Ramos (cell line): ENCODE results near the gene NFE2L3.
"Not testable (repeated sequence)": the region's sequence is repeated elsewhere in the genome, so short reads cannot be mapped to it uniquely, and the experiment has no call there.

Source experiments
- in situ Hi-C: fragments of 300-500 bp; cut with MboI; formaldehyde crosslinking; loops from one replicate; pipeline ENCODE4 v1.14.3; 2022; ENCODE audit warnings: low sequenced_read_pairs; ENCODE audit not compliant: unreplicated experiment

The NFE2L3 gene, protein sequence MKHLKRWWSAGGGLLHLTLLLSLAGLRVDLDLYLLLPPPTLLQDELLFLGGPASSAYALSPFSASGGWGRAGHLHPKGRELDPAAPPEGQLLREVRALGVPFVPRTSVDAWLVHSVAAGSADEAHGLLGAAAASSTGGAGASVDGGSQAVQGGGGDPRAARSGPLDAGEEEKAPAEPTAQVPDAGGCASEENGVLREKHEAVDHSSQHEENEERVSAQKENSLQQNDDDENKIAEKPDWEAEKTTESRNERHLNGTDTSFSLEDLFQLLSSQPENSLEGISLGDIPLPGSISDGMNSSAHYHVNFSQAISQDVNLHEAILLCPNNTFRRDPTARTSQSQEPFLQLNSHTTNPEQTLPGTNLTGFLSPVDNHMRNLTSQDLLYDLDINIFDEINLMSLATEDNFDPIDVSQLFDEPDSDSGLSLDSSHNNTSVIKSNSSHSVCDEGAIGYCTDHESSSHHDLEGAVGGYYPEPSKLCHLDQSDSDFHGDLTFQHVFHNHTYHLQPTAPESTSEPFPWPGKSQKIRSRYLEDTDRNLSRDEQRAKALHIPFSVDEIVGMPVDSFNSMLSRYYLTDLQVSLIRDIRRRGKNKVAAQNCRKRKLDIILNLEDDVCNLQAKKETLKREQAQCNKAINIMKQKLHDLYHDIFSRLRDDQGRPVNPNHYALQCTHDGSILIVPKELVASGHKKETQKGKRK

DNA sequence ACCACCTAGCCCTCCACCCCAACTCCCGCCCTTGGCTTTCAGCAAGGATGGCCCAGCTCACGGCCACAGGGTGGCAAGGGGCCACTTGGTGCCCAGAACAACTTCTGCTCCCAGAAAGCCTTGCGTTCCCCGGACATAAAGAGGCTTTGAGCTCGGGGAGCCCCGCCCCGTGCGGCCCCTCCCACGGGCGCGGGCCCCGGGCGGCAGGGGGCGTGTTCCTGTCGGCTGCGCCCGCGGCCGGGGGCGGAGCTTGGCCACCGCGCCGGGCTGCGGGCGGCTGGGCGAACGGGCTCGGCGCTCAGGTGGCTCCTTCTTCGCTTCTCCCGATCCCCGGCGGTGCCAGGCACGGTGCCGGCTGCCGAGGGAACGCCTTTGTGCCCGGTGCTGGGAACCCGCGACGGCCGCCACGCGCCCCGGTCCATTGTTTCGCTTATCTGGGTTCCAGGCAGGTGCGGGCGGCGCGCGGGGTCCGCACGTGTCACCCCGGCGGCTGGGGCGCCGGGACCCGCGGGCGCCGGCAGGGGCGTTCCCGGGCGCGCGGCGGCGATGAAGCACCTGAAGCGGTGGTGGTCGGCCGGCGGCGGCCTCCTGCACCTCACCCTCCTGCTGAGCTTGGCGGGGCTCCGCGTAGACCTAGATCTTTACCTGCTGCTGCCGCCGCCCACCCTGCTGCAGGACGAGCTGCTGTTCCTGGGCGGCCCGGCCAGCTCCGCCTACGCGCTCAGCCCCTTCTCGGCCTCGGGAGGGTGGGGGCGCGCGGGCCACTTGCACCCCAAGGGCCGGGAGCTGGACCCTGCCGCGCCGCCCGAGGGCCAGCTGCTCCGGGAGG lies at the start of gene NFE2L3:
Gene NFE2L3 (plus strand): TSS at position 246 of the 829 bp plus-strand sequence. CDS start 301 bp downstream, at position 547.
- in situ Hi-C loops: loop anchor here (25.0 kb wide), 1 partner anchor 2010 kb away; no protein-coding TSS in a partner anchor

DNA sequence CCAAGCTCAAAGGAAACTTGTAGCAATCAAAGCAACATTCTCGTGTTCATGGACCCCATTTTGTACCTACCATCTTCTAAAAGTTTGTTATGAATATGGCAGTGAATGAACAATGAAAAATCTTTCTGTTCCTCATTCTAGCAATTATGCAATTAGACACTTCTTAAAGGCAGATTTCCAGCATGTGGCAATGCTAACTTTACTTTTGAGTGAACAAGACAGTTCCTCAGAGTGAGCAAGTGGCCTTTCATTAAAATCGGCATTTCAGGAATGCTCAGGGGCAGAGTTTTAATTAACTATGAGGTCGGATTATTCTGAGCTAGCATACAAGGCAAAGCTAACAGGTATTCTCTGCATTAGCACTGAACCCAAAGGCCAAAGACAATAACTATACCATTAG lies 48.4 kb upstream of the NFE2L3 start:
- in situ Hi-C loops: no loop called here

DNA sequence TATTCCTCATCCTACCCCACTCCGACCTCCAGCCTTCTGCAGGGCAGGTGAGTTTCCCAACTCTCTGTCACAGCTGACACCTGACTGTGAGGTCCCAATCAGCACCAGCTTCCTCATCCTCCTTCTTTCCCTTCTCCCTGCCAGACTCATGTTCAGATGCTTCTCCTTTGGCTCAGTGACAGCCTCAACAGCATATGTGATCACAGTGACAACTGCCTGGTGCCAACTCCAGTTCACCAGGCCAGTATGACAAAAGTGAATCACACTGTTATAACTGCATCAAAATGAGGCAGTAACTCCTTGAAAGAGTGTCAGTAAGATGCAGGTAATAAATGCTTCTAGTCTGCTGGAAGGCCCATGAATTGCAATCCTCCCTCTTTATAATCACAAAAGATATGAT lies 46.8 kb upstream of the NFE2L3 start:
- in situ Hi-C loops: no loop called here

DNA sequence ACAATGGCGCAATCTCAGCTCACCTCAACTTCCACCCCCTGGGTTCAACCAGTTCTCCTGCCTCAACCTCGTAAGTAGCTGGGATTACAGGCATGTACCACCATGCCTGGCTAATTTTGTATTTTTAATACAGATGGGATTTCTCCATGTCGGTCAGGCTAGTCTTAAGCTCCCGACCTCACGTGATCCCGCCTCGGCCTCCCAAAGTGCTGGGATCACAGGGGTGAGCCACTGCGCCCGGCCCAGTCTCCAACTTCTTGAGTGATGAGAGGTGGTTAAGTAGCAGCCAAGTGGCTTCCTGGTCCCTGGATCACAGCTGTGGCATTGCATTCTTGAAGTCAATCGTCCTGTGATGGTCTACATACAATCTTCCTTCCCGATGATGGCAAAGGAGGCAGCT lies 46.1 kb upstream of the NFE2L3 start:
- in situ Hi-C loops: no loop called here

DNA sequence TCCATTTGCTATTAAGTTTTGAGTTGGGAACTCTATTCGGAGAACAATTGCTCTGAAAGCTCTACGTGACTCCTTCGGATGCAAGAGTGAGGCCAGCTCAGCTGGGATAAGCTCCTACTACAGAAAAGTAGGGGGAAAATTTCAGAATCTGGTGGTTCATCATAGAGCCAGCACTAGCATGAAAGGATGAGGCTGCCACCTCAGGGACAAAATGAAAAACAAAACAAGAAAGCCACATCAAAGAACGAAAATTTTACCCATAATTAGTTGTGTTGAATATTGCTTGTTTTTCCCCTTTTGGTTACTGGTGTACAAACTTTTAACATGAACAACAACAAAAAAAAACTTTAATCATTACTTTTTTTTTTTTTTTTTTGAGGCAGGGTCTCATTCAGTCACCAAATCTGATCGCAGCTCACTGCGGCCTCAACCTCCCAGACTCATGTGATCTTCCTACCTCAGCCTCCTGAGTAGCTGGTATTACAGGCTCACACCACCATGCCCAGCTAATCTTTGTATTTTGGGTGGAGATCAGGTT lies 39.7 kb upstream of the NFE2L3 start:
- in situ Hi-C loops: no loop called here

DNA sequence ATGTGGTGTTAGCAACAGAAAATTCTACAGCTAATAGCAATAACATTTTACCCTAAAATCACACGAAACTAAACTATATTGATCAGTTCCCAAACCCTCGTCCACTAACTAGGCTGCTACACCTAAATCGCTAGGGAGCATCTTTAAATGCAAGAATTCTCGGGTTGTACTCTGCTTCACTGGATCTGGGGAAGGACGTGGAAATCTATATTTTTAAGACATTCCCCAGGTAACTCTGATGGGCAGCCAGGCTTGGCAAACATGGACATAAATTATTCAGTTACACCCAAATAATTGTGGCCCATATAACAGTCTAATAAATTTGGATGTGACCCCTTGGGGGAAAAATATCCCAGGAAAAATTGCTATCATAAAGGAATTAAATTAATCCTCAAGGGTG lies 36.3 kb upstream of the NFE2L3 start:
- in situ Hi-C loops: no loop called here

DNA sequence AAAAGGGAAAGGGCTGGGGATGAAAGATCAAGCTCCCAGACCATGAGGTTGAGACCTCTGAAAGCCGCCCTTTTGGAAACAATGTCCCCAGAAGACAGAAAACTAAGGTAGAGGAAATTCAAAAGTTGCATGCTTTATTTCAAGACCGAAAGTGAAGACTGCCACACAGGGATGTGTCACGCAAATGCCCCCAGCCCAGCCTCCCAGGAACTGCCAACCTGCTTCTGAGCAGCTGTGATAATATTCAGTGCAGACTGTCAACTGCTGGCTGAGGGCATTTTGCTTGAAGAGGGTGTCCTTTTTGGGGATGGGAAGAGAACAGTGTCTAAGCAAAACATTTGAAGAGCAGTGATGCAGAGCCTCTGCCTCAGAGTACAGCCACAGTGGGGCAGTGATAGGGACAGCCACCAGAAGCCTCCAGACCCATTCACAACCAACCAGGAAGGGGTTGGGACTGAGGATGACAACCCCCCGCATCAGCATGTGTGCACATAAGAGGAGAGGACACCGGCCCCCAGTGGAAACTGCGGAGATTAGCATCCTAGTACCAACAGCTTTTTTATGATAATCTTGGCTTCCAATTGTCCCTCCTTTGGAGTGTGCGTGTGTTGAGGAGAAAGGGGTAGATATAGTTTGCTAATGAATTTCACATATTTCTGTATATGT lies 34.7 kb upstream of the NFE2L3 start:
- in situ Hi-C loops: no loop called here

DNA sequence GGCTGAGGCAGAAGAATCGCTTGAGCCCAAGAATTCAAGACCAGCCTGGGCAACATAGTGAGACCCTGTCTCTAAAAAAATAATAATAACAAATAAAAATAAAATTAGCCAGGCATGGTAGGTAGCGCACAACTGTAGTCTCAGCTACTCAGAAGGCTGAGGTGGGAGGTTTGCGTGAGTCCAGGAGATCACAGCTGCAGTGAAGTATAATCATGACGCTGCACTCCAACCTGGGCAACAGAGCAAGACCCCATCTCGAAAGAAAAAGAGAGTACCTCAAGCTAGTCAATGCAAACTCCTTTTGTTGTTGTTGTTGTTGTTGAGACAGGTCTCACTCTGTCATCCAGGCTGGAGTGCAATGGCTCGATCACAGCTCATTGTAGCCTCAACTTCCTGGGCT lies 34.0 kb upstream of the NFE2L3 start:
- in situ Hi-C loops: no loop called here

DNA sequence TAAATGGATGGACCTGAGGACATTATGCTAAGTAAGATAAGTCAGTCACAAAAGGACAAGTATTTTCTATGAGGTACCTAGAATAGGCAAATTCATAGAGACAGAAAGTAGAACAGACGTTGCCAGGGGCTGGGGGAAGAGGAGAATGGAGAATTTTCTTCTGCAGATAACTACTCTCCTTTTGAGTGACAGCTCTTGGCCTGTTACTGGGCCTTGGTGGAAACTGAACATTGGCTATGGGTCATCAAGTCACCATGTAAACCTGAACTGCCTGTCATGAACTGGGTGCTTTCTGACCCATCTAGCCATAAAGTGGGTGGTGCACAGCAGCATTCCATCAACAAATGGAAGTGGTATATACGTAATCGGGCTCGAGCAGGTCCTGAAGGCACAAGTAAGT lies 29.3 kb upstream of the NFE2L3 start:
- in situ Hi-C loops: no loop called here

DNA sequence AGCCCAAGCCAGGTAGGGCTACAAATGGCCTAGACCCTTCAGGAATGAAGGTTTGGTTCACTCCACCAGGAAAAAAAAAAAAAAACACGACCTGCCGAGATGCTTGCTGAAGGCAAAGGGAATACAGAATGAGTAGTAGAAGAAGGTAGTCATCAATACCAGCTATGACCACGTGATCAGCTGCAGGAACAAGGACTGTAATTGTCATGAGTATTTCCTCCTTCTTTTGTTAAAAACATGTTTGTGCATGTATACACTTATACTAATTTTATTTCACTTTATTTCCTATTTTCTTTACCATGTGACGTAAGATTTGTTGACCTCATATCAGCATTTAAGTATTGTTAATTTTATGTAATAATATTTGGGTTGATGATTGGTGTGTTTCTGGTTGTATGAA lies 27.2 kb upstream of the NFE2L3 start:
- in situ Hi-C loops: not testable (repeated sequence)

DNA sequence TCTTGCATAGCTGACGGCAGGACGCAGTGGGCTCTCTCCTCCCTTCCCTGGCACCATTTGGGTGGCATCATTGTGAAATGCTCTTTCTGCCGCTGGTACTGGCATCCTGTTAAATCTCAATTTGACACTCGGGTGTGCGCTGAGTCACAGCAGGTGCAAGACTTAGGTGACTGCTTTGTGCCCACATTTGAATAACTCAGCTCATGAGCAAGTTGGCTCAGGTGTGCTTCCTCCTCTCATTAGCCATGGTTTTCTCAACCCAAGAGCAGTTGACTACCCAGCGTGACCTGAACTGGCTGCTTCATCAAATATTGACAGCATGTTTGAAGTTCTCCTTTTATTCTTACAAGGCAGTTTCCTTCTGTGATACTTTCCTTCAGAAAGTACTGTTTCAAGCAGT lies 24.6 kb upstream of the NFE2L3 start:
- in situ Hi-C loops: no loop called here

DNA sequence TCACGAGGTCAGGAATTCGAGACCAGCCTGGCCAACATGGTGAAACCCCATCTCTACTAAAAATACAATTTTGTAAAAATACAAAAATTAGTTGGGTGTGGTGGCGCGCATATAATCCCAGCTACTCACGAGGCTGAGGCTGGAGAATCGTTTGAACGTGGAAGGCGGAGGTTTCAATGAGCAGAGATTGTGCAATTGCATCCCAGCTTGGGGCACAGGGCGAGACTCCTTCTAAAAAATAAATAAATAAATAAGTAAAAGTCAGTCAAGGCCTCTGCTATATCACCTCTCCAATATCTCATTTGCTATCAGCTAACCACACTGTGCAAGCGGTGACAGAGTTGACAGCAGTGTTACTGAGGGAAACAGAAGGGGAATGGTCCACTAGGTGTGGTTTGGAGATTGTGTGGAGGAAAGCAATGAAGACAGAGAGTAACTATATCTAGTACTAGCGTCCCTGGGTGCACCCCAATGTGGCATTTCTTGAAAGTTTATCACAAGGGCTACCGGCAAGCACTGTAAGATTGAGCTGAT lies 20.9 kb upstream of the NFE2L3 start:
- in situ Hi-C loops: no loop called here

DNA sequence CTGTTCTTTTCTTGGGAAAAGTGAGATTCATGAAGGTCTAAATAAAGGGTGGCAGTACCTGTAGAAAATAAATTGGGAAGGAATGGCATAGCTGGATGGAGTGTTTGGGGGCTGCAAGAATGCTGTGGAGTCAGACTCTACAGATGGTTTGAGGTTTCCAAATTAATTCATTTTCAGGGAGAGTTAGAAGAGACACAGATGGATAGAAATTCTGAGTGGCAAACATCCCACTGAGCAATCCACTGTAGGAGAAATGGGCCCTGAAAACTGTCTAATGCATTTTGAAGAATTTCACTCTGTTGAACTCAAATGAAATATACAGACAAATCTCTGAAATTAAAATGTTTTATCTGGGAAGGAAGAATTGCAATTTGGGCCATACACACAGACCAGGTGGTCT lies 16.9 kb upstream of the NFE2L3 start:
- in situ Hi-C loops: no loop called here

DNA sequence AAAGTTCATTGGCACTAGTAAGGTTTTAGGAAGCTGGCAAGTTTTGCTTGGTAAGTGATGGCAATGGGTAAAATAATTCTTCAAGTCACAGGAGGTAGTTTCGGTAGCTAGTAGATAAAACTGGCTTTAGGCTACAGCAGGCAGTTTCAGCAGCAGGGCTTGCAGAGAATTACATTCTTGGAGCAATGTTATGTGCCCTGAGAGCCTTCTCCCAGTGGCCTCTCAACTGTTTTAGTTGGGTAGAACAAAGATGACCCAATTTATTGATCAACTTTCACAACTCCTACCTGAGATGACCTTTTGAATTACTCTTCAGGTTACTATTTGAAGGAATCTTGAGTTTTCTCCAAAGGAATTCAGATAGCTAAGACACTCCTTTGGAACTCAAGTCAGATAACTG lies 16.4 kb upstream of the NFE2L3 start:
- in situ Hi-C loops: no loop called here

DNA sequence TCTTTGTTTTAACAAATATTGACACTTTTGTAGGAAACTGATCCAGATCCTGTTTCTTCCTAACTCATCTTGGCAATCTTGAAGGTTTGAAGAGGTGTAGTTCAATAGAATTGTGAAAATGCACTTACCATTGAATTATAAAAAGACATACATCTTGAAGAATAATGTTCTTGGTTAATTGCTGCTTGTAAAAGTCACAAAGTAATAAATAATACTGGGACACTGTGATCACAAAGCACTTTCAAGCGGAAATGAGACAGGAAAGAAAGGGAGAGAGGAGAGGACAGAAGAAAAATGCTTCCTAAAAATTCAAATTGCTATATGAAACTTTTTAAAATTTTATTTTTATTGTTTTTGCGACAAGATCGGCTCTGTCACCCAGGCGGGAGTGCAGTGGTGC lies 15.2 kb upstream of the NFE2L3 start:
- in situ Hi-C loops: no loop called here

DNA sequence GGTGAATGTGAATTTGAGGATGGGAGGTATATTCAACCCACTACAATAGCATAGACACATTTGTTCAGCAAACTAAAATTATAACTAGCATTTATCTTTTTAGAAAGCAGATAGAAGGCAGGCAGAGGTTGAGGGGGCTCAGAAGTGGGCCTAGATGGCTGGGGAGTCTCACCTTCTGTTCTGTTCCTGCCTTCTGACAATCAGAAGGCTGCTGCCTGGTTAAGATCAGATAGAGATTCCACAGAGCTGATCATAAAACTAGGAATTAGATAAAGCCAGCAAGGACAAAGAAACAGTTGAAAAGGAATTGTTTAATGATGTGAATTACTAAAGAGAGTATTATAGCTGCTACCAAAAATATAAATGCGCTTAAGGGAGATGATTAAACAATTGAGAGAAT lies 11.6 kb upstream of the NFE2L3 start:
- in situ Hi-C loops: no loop called here

DNA sequence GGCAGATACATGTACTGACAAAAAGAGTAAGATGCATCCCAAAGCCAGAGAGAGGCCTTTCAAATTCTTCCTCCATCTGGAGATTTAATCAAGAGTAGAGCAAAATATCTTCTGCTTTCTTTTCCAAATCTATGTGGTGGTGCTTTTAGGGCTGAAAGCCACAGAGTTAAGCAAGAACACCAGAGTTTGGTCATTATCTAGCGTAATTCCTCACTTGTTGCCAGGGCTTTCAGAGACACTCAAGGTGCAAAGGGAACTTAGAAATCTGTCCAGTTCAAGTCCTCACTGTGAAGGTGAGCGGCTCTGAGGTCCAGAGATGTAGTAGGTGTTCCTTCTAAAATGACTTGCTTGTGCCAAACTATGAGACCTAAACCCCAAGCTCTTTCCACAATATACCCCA lies 10.9 kb upstream of the NFE2L3 start:
- in situ Hi-C loops: no loop called here

DNA sequence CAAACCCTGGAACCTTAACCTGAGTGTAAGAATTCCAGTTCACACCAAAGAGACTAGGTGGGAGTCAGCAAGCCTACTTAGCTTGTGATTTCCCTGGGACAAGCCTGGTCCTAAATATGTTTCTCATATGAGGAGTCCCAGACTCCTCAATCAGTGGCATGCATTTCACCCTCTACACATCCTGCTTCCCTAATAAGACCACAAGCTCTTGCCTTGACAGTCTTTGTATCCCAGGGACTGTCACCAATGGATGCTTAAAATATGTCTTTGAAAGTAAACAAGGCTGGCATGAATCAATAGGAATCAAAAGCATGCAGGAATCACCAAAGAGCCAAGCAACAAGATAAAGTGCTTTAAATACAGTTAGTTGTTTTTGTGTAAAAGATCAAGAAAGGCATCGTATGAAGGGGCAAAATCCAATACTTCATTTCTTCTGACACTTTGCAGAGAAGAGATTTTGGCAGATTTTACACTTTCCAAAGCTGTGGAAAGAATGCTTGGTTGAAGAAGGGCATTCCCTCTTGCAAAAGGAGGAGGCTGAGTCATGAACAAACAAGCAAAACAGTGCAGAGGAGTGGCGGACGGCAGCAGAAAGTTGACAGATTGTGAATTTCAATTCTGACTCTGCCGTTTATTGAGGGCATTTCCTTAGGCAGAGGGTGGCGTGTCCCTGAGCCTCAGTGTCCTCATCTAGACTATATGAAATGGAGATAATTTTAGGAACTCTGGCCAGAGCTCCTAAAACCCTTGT lies 8.5 kb upstream of the NFE2L3 start:
- in situ Hi-C loops: no loop called here
